GM19467 (cell line): ENCODE data around the gene FAM90A1.
"Not testable (repeated sequence)": the region's sequence is repeated elsewhere in the genome, so short reads cannot be mapped to it uniquely, and the experiment has no call there.

Source experiments
- ATAC-seq: cut with Tn5 transposase; IDR thresholded peaks from one replicate; pipeline ENCODE4 v1.9.1; 2021; ENCODE audit warnings: mild to moderate bottlenecking, moderate library complexity; ENCODE audit not compliant: unreplicated experiment

FAM90A1 gene

GRCh38 chr12:8226992-8227731 lies at the start of gene FAM90A1:
Gene FAM90A1 (minus strand): TSS chr12:8227618. CDS start chr12:8224832, 2,786 bp downstream.
- ATAC-seq = not testable (repeated sequence)

- not testable (repeated sequence) for ATAC-seq
Measured at GRCh38 chr12:8276397-8276796, 49.0 kb upstream of the FAM90A1 start.

- ATAC-seq = not testable (repeated sequence)
Measured at GRCh38 chr12:8266706-8267105, 39.3 kb upstream of the FAM90A1 start.

- ATAC-seq = not testable (repeated sequence)
Measured at GRCh38 chr12:8264236-8264635, 36.8 kb upstream of the FAM90A1 start.

GRCh38 chr12:8261111-8261554 lies 33.7 kb upstream of the FAM90A1 start:
- ATAC-seq = not testable (repeated sequence)

GRCh38 chr12:8256356-8256755 lies 28.9 kb upstream of the FAM90A1 start:
- ATAC-seq = not testable (repeated sequence)

GRCh38 chr12:8254705-8255104 lies 27.3 kb upstream of the FAM90A1 start:
- not testable (repeated sequence) for ATAC-seq

GRCh38 chr12:8252056-8252818 lies 24.8 kb upstream of the FAM90A1 start:
- ATAC-seq = not testable (repeated sequence)

- not testable (repeated sequence) for ATAC-seq
Measured at GRCh38 chr12:8251616-8252015, 24.2 kb upstream of the FAM90A1 start.

GRCh38 chr12:8246941-8247535 lies 19.6 kb upstream of the FAM90A1 start:
- ATAC-seq = not testable (repeated sequence)

- ATAC-seq = not testable (repeated sequence)
Measured at GRCh38 chr12:8243682-8244161, 16.3 kb upstream of the FAM90A1 start.

- ATAC-seq = peak; percentile 83
Measured at GRCh38 chr12:8242880-8243681, 15.7 kb upstream of the FAM90A1 start.

- not testable (repeated sequence) for ATAC-seq
Measured at GRCh38 chr12:8242622-8242879, 15.1 kb upstream of the FAM90A1 start.

GRCh38 chr12:8241917-8242621 lies 14.7 kb upstream of the FAM90A1 start:
- ATAC-seq = not testable (repeated sequence)

GRCh38 chr12:8240340-8241114 lies 13.1 kb upstream of the FAM90A1 start:
- not testable (repeated sequence) for ATAC-seq

GRCh38 chr12:8237031-8237430 lies 9.6 kb upstream of the FAM90A1 start:
- ATAC-seq = not testable (repeated sequence)

GRCh38 chr12:8235316-8236157 lies 8.1 kb upstream of the FAM90A1 start:
- ATAC-seq = not testable (repeated sequence)

- not testable (repeated sequence) for ATAC-seq
Measured at GRCh38 chr12:8234746-8235145, 7.3 kb upstream of the FAM90A1 start.
